GM20431 (cell line): ENCODE results near the gene MYOZ2.
"Not testable (repeated sequence)": the region's sequence is repeated elsewhere in the genome, so short reads cannot be mapped to it uniquely, and the experiment has no call there.

Experiments
- in situ Hi-C: fragments of 300-500 bp; cut with MseI, MboI; formaldehyde crosslinking; loops from one replicate; pipeline ENCODE4 v1.15.0; 2020; ENCODE audit warnings: low sequenced_read_pairs; ENCODE audit not compliant: unreplicated experiment

The MYOZ2 gene

DNA sequence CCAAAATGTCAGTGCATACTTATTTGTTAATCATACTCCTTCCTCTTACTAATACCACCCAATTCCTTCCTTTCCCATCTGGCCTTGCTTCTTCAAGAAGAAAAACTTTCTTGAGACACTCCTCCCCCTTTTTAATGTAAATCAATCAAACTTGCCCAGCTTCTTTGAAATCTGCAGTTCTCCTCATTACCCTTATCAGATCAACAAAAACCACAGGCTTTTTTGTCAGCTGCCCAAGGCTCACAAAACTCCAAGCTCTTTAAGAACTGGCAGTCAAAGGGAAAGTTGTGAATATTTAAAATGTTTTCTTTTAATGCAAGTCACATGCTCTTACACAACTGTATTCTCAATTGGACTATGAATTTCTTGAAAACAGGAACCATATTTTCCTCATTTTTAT lies 11.3 kb upstream of the MYOZ2 start:
- in situ Hi-C loops: no loop called here

DNA sequence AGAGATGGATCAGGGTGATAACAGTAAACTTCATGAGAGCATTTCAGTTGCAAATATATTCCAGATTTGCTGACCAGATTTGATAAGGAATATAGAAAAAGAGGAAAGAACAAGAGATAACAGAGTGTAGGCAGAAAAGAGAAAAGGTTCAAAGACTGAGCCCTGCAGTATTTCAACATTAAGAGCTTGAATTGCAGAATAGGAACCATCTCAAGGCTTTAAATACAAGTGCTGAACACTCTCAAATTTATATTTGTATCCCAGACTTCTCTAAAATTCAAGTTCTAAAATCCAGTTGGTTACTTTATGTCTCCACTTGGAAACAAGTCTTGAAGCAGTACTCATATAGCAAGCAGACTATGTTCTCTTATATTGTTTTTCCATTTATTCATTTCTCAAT lies 9.7 kb upstream of the MYOZ2 start:
- in situ Hi-C loops: no loop called here

DNA sequence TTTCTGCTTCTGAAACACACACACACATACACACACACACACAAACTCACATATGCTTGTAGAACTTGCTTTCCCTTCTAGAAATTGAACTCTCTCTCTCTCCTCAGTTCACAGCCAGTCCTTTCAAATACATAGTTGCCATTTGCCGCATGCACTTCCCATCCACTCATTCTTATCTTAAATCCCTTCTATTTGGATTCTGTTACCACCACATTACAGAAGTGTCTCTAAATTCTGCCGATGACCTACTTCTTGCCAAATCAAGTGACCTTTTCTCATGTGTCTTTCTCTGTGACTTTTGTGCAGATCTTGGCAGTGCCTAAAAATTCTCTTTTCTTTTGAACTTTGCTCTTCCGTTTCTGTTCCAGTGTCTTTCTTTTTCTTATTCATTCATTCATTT lies 7.5 kb upstream of the MYOZ2 start:
- in situ Hi-C loops: no loop called here

DNA sequence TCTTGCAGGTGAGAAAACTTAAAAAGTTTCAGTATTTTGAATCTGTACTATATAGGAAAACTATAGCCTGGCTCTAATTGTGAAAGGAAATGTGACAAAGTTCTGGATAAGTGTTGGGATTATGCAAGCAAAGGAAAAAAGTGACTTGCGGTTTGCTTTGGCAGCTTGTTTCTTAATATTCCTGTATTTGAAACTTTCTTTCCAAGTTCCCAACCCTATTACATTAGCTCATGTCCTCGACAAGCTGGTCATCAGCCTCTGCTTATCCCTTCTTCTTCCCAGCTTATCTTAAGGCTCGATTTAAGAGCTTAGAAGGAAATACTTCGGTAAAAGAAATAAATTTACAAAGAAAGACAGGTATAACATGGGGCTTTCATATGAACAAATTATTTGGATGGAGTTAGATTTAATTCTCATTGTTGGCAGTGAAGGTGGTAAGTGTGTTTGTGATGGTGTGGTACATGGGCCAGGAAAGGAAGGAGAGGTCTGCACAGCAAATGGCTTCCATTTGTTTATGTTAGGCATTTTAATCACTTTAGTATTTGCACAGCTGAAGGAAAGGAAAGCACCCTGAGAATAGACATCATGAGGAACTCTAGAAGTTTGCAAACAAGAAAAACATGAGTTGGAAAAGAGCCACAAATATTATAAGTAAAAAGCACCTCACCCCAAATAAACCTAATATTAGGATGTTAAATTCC lies 5.1 kb upstream of the MYOZ2 start:
- in situ Hi-C loops: no loop called here

DNA sequence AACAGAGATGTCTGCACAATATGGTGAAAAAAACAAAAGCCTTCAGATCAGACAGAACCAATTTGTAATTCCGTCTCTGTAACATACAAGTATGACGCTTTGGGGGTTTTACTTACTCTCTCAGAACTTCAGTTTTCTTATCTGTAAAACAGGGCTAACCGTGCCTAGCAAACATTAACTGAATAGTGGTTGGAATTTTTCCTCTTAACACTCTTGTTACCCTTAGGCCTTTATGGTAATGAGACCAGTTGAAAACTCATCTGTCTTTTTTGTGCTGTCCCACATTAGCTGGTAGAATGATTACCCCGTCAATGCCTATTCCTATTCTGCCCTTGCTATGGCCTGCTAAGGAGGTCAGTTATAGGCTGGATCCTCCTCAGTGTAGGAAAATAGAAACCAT lies 4.5 kb upstream of the MYOZ2 start:
- in situ Hi-C loops: no loop called here

DNA sequence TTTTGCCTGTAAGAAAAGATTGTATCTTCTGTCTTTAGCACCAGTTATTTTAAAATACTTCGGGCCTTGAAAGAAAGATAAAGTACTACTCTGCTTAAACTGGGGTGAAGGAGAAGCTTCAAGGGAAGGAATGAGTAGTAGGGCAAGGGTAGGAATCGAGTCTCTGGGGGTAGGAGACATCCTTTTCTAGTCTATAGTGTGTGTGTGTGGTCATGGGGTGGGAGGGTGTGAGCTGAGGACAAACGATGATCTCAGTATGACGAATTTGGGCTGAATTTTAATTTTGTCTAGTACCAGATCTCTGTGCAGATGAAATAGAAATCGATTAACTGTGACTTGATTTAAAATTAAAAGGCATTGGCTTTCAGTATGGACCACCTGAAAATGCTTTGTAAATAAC lies 3.3 kb upstream of the MYOZ2 start:
- in situ Hi-C loops: no loop called here

DNA sequence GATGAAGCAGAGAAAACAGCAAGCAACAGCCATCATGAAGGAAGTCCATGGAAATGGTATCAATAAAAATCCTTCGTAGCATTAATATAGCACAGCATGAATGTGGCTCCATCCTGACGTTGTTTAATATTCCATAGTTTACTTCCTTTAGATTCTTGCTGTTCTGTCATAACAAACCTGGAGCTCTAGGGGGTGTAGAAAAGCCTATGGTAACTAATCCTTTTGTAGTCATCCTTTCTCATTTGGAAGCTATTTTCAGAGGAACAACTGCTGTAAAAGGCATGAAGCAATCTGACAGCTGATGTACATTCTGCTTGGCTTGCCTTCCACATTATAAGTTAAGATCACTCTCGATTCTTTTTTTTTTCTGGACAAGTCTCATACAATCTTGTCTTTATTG lies 914 bp downstream of the MYOZ2 start:
- in situ Hi-C loops: no loop called here

DNA sequence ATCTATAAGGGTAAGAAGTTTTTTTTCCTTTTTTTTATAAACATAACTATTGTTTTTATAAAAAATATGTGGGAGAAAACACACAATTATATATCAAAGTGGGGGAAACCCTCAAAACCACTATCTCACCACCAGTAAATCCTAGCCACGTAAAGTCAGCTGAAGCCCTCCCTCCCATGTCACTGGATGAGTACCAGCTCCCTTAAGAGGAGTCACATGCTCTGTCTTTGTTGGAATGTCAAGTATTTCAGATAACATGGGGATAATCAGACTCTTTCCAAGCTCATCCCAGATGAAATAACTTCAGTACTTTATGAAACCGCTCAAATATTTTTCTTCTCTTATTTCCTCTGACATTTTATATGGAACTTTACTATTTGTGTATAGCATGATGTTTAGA lies 2.4 kb downstream of the MYOZ2 start:
- in situ Hi-C loops: no loop called here

DNA sequence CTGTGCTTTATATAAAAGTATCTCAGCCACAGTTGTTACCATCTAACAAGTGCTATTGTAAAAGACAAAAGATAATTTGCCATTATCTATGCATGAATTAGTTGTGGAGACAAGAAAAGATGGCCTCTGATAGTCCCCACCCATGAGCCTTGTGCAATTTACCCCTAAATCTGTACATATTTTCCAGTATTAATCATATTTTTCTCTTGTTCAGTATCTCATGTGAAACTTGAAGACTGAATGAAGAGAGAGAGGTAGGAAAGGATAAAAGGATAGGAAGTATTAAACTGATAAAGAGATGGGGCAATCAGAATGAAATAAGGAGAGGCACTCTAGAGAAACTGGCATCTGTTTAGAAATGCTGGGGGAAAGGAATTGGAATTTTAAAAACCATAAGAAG lies 3.7 kb downstream of the MYOZ2 start:
- in situ Hi-C loops: no loop called here

DNA sequence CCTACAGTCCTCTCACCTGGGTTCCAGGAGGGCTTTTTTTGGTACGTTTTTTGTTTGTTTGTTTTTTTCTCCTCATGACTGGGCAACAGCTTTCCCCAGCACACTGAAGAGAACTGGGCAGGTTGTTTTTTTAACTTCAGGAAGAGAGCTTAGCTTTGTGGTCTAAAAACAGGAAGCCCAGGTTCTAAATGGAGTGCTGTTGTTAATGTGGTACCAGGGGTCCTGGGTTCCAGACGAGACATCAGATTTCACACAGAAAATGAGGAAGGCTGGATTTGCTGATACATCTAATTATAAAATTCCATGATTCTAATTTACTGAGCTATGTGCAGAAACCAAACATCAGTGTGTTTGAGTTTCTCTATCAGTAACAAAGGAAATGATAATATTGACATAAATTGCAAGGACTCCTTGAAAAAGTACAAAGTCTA lies 4.2 kb downstream of the MYOZ2 start:
- in situ Hi-C loops: no loop called here

DNA sequence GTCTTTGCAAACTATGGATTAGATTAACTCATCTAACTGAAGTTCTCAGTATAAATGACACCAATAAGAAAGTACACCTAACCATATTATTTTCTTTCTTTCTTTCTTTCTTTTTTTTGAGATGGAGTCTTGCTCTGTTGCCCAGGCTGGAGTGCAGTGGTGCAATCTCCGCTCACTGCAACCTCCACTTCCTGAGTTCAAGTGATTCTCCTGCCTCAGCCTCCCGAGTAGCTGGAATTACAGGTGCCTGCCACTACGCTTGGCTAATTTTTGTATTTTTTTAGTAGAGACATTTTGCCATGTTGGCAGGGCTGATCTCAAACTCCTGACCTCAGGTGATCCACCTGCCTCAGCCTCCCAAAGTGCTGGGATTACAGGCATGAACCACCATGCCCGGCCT lies 5.7 kb downstream of the MYOZ2 start:
- in situ Hi-C loops: not testable (repeated sequence)

DNA sequence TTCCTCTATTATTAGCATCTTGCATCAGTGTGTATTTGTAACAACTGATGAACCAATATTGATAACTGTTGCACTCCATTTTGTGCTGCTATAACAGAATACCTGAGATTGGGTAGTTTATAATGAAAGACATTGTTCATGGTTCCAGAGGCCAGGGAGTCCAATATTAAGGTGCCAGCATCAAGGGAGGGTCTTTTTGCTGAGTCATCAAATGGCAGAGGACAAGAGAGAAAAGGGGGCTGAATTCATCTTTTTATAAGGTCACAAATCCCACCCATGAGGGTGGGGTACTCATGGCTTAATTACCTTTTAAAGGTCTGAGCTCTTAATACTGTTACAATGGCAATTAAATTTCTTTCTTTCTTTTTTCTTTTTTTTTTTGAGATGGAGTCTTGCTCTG lies 7.2 kb downstream of the MYOZ2 start:
- in situ Hi-C loops: no loop called here

DNA sequence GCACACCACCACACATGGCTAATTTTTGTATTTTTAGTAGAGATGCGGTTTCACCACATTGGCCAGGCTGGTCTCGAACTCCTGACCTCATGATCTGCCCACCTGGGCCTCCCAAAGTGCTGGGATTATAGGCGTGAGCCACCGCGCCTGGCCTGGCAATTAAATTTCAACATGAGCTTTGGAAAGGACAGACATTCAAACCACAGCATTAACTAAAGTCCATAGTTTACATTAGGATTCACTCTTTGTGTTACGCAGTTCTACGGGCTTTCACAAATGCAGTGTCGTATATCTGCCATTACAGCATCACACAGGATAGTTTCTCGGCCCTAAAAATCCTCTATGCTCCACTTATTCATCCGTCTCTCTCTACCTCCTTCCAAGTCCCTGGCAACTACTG lies 7.7 kb downstream of the MYOZ2 start:
- in situ Hi-C loops: not testable (repeated sequence)

DNA sequence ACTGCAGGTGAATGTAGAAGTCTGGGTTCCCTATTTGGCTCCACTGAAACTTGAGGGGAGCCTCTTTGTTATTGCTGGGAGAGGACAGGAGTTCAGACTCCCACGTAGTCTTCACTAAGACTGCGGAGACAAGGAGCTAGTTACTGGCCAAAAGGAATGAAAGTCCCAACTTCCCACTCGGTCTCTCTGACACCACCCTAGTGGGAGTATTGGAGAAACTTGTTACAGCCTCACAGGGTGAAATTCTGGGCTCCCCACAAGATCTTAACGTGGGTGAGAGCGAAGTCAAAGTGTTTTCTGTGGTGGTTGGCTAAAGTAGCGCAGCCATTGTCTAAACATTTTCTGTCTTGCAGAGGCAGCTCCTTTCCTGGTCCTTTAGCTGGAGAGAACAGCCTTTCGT lies 13.5 kb downstream of the MYOZ2 start:
- in situ Hi-C loops: no loop called here

DNA sequence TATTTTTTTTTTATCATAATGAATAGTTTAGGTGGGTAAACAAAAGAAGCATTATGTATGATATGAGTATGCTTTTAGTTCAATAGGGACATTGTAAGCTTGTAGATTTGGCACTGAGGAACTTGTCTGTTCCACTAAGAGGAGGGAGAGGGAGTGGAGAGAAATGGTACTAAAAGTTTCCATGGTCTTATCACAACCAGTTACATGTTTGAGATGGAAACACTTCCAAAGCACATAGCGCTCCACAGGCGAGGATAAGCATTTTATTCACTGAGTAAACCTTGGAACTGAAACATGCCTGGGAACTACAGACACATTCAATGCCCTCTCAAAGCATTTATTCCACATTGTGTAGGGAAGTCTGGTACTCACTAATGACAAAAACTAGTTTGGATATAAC lies 15.5 kb downstream of the MYOZ2 start:
- in situ Hi-C loops: no loop called here

DNA sequence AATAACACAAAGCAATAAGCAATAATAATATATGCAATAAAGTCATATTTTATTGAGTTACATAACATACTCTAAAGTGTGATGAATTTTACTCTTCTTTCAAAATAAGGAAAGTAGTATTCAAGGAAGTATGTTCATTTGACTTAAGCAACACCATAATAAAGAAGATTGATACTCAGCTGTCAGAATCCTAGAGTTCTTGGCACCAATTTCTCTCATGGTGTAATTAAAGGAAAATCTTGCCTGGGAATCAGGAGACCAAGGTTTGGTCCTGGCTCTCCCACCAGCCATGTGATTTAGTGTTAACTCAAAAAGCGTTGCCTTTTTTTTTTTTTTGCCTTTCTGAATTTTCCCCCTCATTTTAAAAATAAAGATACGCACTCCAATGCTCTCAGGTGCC lies 17.1 kb downstream of the MYOZ2 start:
- in situ Hi-C loops: no loop called here

DNA sequence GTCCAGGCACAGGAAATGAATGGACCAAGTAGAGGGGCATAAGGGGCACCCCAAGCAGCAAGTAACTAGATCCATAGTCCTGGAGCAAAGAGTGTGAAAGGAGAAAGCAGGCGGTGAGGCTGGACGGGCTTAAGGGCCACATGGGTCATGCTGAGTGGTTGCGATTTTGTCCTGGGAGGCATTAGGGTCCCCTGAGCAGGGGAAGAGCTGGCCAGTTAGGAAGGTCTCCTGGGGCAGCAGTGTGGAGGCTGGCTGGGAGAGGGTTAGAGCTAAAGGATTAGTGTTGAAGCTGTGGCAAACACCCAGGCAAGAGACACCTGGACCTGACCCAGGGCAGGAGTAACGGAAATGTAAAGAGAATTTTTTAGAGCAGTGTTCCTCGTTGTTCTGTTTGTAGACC lies 26.5 kb downstream of the MYOZ2 start:
- in situ Hi-C loops: no loop called here

DNA sequence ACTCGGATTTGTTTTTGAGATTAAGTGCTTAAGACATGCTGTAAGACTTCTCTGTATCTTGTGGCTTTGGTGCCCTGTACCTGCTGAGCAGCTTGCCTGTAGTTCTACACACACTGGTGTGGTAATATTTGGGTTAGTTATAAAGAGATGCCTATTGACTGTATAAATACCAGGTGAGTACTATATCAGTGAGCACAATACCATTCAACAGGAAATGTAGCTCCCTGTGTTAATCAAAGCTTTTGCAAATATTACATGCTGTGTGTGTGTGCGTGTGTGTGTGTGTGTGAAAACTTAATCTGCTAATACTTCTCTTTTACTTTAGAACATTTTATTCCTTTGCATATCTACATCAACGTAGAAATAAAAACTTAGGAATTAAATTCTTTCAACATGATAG lies 30.1 kb downstream of the MYOZ2 start:
- in situ Hi-C loops: no loop called here

DNA sequence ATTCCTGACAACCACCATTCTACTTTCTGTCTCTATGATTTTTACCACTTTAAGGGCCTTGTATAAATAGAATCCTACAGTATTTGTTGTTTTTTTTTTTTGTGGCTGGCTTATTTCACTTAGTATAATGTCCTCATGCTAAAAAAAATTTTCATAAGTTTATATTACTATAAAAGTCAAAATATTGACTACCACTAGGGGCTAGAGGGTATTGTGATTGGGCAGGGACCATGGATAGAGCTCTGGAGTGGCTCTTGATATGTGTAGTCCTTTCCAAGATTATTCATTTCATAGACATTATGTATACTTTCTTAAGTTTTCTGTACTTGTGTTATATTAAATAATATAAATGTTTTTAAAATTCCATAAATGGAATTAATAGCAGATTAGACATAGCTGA lies 34.6 kb downstream of the MYOZ2 start:
- in situ Hi-C loops: no loop called here

DNA sequence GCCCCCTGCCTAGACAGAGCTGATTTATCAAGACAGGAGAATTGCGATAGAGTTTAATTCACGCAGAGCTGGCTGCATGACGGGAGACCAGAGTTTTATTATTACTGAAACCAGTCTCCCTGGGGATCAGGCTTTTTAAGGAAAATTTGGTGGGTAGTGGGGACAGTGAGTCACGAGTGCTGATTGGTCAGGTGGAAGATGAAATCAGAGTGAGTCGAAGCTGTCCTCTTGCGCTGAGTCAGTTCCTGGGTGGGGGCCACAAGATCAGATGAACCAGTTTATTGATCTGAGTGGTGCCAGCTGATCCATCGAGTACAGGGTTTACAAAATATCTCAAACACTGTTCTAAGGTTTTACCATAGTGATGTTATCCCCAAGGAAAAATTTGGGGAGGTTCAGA lies 36.6 kb downstream of the MYOZ2 start:
- in situ Hi-C loops: no loop called here

DNA sequence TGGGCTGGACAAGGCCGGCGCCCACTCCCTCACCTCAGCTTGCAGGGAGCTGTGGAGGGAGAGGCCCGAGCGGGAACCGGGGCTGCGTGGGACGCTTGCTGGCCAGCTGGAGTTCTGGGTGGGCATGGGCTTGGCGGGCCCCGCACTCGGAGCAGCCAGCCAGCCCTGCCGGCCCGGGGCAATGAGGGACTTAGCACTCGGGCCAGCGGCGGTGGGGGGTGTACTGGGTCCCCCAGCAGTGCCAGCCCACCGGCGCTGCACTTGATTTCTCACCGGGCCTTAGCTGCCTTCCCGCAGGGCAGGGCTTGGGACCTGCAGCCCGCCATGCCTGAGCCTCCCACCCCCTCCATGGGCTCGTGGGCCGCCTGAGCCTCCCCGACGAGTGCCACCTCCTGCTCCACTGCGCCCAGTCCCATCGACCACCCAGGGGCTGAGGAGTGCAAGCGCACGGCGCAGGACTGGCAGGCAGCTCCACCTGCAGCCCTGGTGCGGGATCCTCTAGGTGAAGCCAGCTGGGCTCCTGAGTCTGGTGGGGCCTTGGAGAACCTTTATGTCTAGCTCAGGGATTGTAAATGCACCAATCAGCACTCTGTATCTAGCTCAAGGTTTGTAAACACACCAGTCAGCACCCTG lies 38.2 kb downstream of the MYOZ2 start:
- in situ Hi-C loops: not testable (repeated sequence)

DNA sequence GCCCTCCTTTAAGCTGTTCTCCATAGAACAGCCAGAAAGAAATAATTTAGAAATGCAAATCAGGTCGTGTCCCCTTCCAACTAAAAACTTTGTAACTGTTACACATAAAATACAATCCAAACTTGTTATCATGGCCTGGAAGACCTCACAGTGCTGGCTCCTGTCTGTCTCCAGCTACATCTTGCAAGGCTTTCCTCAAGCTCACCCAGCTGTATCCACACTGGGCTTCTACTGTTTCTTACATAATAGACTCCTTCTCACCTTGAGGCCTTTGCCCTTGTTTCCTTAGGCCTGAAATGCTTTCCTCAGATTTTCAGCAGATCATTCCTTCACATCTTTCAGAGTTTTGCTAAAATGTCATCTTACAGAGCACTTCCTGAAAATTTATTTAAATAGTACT lies 43.4 kb downstream of the MYOZ2 start:
- in situ Hi-C loops: no loop called here
